Neural cell (in vitro differentiated cells): ENCODE results near the gene NAGLU. TPM values are rescaled to one million over a fixed set of nuclear protein-coding genes. Genes with fewer than 3 reads are reported as not detected.

Source experiments
- H2AFZ ChIP-seq: fragments of 200-600, 300-800 bp; sonication (generic), shearing (Covaris generic); 2 replicates; pipeline ENCODE4 v1.6.0; 2014; ENCODE audit warnings: low read depth, mild to moderate bottlenecking, antibody characterized with exemption, low read length, moderate library complexity
- H3F3A ChIP-seq: fragments of 200-600 bp; shearing (Covaris generic); 2 replicates; pipeline ENCODE4 v1.6.1; 2016; ENCODE audit warnings: mild to moderate bottlenecking, moderate library complexity, mixed read lengths, antibody characterized with exemption, low read length; ENCODE audit not compliant: insufficient read depth, poor library complexity, severe bottlenecking
- H3K27ac ChIP-seq: fragments of 200-600, 300-800 bp; sonication (generic), shearing (Covaris generic); 2 replicates; pipeline ENCODE4 v1.5.1; 2014; ENCODE audit warnings: mild to moderate bottlenecking, low read length, moderate library complexity
- H3K27me3 ChIP-seq: fragments of 300-800, 200-600 bp; sonication (generic), shearing (Covaris generic); 2 replicates; pipeline ENCODE4 v1.6.0; 2014; ENCODE audit warnings: mild to moderate bottlenecking, low read depth, low read length, moderate library complexity; ENCODE audit not compliant: insufficient read depth
- H3K36me3 ChIP-seq: fragments of 300-800, 200-600 bp; sonication (generic), shearing (Covaris generic); 2 replicates; pipeline ENCODE4 v1.5.1; 2014; ENCODE audit warnings: mild to moderate bottlenecking, antibody characterized with exemption, low read length, moderate library complexity; ENCODE audit not compliant: insufficient read depth
- H3K4me2 ChIP-seq: fragments of 300-800, 200-600 bp; sonication (generic), shearing (Covaris generic); 2 replicates; pipeline ENCODE4 v1.6.0; 2014; ENCODE audit warnings: mild to moderate bottlenecking, low read length
- H3K4me3 ChIP-seq: fragments of 300-800, 200-600 bp; sonication (generic), shearing (Covaris generic); 2 replicates; pipeline ENCODE4 v1.5.1; 2014; ENCODE audit warnings: mild to moderate bottlenecking, low read length, moderate library complexity
- H3K79me2 ChIP-seq: fragments of 200-600 bp; shearing (Covaris generic); replicated peaks from 2 replicates; pipeline ENCODE4 v1.6.0; 2014; ENCODE audit warnings: mild to moderate bottlenecking, low read length, moderate library complexity; ENCODE audit not compliant: insufficient read depth
- H3K9ac ChIP-seq: fragments of 300-800, 200-600 bp; sonication (generic), shearing (Covaris generic); 2 replicates; pipeline ENCODE4 v1.6.1; 2016; ENCODE audit warnings: mild to moderate bottlenecking, low read length, mixed read lengths
- H3K9me2 ChIP-seq: fragments of 200-600 bp; shearing (Covaris generic); 2 replicates; pipeline ENCODE4 v1.6.1; 2016; ENCODE audit warnings: mild to moderate bottlenecking, low read length, mixed read lengths; ENCODE audit not compliant: insufficient read depth
- H3K9me3 ChIP-seq: fragments of 200-600, 300-800 bp; sonication (generic), shearing (Covaris generic); 2 replicates; pipeline ENCODE4 v1.6.1; 2016; ENCODE audit warnings: mild to moderate bottlenecking, mixed run types, low read length, moderate library complexity, mixed read lengths
- H4K20me1 ChIP-seq: fragments of 200-600 bp; shearing (Covaris generic); 2 replicates; pipeline ENCODE4 v1.6.1; 2016; ENCODE audit warnings: mild to moderate bottlenecking, mixed run types; ENCODE audit not compliant: insufficient read depth
- EP300 ChIP-seq: fragments of 450-650 bp; conservative IDR thresholded peaks from 2 replicates; pipeline ENCODE4 v1.6.1; 2014; ENCODE audit warnings: antibody characterized with exemption, mild to moderate bottlenecking, moderate library complexity; ENCODE audit not compliant: poor library complexity, severe bottlenecking
- EZH2 ChIP-seq: fragments of 200-600, 300-800 bp; shearing (Covaris generic), sonication (generic); IDR thresholded peaks from 2 replicates; pipeline ENCODE4 v1.6.1; 2014; ENCODE audit warnings: antibody characterized with exemption, low read length, borderline replicate concordance, mild to moderate bottlenecking; ENCODE audit not compliant: insufficient read depth, poor library complexity, severe bottlenecking
- MXI1 ChIP-seq: fragments of 450-650 bp; conservative IDR thresholded peaks from 2 replicates; pipeline ENCODE4 v1.6.1; 2014; ENCODE audit warnings: antibody characterized with exemption, mild to moderate bottlenecking; ENCODE audit not compliant: poor library complexity, severe bottlenecking
- RAD21 ChIP-seq: fragments of 450-650 bp; conservative IDR thresholded peaks from 2 replicates; pipeline ENCODE4 v1.6.1; 2014; ENCODE audit warnings: antibody characterized with exemption, mild to moderate bottlenecking, moderate library complexity
- TAF1 ChIP-seq: IDR thresholded peaks from 2 replicates; pipeline ENCODE4 v1.6.1; 2012; ENCODE audit warnings: low read depth
- polyA plus RNA-seq: library from polyadenylated mRNA; depleted of rRNA; stranded (reverse); fragments of >200 nt; gene quantifications from 2 replicates; pipeline ENCODE4 v1.2.3, GENCODE V29; 2014
- TF ChIP-seq, protein P1 (sequence below): IDR thresholded peaks from 2 replicates; pipeline ENCODE4 v1.6.1; 2012; ENCODE audit warnings: borderline replicate concordance
- TF ChIP-seq, protein P2 (sequence below): fragments of 450-650 bp; IDR thresholded peaks from 2 replicates; pipeline ENCODE4 v1.5.1; 2014; ENCODE audit warnings: antibody characterized with exemption, mild to moderate bottlenecking, moderate library complexity; ENCODE audit not compliant: poor library complexity, severe bottlenecking

Gene NAGLU
- polyA plus RNA-seq, 1 donor from 2014 or later = 12.1 TPM

DNA sequence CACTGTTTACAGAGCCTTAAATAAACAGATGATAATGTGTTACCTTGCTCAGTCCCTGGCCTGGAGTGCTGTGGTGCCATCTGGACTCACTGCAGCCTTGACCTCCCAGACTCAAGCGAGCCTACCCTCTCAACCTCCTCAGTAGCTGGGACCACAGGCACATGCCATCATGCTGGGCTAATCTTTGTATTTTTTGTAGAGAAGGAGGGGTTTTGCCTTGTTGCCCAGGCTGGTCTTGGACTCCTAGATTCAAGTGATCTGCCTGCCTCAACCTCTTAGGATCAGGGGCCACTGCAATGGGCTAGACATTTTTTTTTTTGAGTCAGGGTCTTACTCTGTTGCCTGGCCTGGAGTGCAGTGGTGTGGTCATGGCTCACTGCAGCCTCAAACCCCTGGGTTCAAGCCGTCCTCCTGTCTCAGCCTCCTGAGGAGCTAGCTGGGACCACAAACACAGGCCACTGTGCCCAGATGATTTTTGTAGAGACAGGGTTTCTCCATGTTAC, 5.0 kb upstream of the NAGLU start:
- H3K27me3 ChIP-seq = no peaks in the 10 kb centered on the region
- H3K9me2 ChIP-seq = no peaks in the 10 kb centered on the region
- no peaks in the 10 kb centered on the region for H4K20me1 ChIP-seq
- no peaks in the 10 kb centered on the region for H3K36me3 ChIP-seq
- H3F3A ChIP-seq = no peaks in the 10 kb centered on the region
- TF ChIP-seq, protein P1, sequence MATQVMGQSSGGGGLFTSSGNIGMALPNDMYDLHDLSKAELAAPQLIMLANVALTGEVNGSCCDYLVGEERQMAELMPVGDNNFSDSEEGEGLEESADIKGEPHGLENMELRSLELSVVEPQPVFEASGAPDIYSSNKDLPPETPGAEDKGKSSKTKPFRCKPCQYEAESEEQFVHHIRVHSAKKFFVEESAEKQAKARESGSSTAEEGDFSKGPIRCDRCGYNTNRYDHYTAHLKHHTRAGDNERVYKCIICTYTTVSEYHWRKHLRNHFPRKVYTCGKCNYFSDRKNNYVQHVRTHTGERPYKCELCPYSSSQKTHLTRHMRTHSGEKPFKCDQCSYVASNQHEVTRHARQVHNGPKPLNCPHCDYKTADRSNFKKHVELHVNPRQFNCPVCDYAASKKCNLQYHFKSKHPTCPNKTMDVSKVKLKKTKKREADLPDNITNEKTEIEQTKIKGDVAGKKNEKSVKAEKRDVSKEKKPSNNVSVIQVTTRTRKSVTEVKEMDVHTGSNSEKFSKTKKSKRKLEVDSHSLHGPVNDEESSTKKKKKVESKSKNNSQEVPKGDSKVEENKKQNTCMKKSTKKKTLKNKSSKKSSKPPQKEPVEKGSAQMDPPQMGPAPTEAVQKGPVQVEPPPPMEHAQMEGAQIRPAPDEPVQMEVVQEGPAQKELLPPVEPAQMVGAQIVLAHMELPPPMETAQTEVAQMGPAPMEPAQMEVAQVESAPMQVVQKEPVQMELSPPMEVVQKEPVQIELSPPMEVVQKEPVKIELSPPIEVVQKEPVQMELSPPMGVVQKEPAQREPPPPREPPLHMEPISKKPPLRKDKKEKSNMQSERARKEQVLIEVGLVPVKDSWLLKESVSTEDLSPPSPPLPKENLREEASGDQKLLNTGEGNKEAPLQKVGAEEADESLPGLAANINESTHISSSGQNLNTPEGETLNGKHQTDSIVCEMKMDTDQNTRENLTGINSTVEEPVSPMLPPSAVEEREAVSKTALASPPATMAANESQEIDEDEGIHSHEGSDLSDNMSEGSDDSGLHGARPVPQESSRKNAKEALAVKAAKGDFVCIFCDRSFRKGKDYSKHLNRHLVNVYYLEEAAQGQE = no peak
- TF ChIP-seq, protein P2, sequence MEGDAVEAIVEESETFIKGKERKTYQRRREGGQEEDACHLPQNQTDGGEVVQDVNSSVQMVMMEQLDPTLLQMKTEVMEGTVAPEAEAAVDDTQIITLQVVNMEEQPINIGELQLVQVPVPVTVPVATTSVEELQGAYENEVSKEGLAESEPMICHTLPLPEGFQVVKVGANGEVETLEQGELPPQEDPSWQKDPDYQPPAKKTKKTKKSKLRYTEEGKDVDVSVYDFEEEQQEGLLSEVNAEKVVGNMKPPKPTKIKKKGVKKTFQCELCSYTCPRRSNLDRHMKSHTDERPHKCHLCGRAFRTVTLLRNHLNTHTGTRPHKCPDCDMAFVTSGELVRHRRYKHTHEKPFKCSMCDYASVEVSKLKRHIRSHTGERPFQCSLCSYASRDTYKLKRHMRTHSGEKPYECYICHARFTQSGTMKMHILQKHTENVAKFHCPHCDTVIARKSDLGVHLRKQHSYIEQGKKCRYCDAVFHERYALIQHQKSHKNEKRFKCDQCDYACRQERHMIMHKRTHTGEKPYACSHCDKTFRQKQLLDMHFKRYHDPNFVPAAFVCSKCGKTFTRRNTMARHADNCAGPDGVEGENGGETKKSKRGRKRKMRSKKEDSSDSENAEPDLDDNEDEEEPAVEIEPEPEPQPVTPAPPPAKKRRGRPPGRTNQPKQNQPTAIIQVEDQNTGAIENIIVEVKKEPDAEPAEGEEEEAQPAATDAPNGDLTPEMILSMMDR = no peak
- TF ChIP-seq EZH2 (no peak), MXI1 (no peak), TAF1 (no peak), EP300 (no peak), RAD21 (no peak)
- no peak overlapping the region for H2AFZ ChIP-seq
- no peak overlapping the region for H3K27ac ChIP-seq
- no peak overlapping the region for H3K9ac ChIP-seq
- no peak overlapping the region for H3K4me3 ChIP-seq
- H3K79me2 ChIP-seq = no peaks in the 10 kb centered on the region
- H3K4me2 ChIP-seq = no peak overlapping the region
- no peaks in the 10 kb centered on the region for H3K9me3 ChIP-seq

DNA sequence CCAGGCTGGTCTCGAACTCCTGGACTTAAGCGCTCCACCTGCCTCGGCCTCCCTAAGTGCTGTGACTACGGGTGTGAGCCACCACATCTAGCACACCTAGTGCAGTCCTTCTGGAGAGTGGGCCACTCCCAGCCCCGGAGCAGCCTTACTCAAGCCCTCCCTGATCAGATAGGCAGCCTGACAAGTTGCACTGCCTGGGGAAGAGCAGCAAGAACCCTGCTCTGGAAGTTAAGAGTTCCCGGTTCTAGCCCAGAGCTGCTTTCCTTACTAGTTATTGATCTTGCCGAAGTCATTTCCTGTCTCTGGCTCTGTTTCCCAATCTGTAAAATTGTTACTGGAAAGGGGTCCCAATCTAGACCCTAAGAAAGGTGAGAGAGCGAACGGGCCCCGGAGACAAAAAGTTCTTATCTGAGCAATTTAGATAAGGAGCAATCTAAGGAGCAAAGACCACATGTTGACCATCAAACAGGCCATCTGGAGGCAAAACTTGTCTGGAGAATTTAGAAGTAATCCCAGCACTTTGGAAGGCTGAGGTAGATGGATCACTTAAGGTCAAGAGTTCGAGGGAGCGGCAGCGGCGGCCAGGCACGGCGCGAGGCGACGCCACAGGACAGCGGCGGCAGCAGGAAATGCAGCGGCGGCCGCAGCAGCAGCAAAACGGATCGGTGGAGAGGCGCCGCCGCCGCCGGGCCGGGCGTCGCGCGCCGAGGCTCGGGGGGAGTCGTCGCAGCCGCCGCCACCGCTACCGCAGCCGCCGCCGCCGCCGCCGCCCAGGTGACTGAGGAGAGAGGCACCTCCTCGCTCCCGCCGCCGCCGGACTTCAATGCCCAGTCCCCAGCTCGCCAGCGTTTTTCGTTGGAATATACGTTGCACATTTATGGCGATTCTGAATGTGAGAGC, 4.3 kb upstream of the NAGLU start:
- peak; percentile 10 for TF ChIP-seq RAD21
- TF ChIP-seq, protein P1 = no peak
- no peak for TF ChIP-seq TAF1
- TF ChIP-seq, protein P2 = peak; percentile 63
- TF ChIP-seq MXI1 = no peak
- Histone ChIP-seq H3K9me3 (no peaks in the 10 kb centered on the region), H2AFZ (no peak overlapping the region), H3K9me2 (no peaks in the 10 kb centered on the region), H3F3A (no peaks in the 10 kb centered on the region), H3K79me2 (no peaks in the 10 kb centered on the region), H4K20me1 (no peaks in the 10 kb centered on the region), H3K9ac (peak overlapping the region; percentile 29), H3K4me2 (no peak overlapping the region), H3K36me3 (no peaks in the 10 kb centered on the region), H3K27ac (no peak overlapping the region), H3K4me3 (peak overlapping the region; percentile 52), H3K27me3 (no peaks in the 10 kb centered on the region)
